ENCODE data around the gene BRPF1.

The BRPF1 gene

GRCh38 chr3:9721700-9722060 lies 9.9 kb upstream of the BRPF1 start:
- DNase-seq (ENCODE audit: insufficient read length, low spot score) (no peak), FAIRE-seq (no peak)
- no peak for TF ChIP-seq CTCF (IDR thresholded peaks at IDR 0.05; ENCODE audit: insufficient read depth, missing control alignments)

- TF ChIP-seq CTCF (IDR thresholded peaks at IDR 0.05; ENCODE audit: insufficient read depth, missing control alignments), result no peak
- no peak for DNase-seq (ENCODE audit: insufficient read length, low spot score)
- FAIRE-seq, result no peak
Observed at GRCh38 chr3:9725775-9726515, 5.6 kb upstream of the BRPF1 start.

GRCh38 chr3:9727041-9727595 lies 4.4 kb upstream of the BRPF1 start:
- DNase-seq (ENCODE audit: insufficient read length, low spot score), result no peak
- FAIRE-seq, result no peak
- TF ChIP-seq CTCF (IDR thresholded peaks at IDR 0.05; ENCODE audit: insufficient read depth, missing control alignments), result peak; percentile 32

- FAIRE-seq (no peak), DNase-seq (ENCODE audit: insufficient read length, low spot score) (no peak)
- TF ChIP-seq CTCF (IDR thresholded peaks at IDR 0.05; ENCODE audit: insufficient read depth, missing control alignments), result no peak
Observed at GRCh38 chr3:9727743-9728142, 3.8 kb upstream of the BRPF1 start.

GRCh38 chr3:9729419-9729818 lies 2.1 kb upstream of the BRPF1 start:
- no peak for FAIRE-seq

GRCh38 chr3:9730657-9731205 lies 804 bp upstream of the BRPF1 start:
- peak; percentile 62 for DNase-seq (ENCODE audit: insufficient read length, low spot score)
- FAIRE-seq, result no peak
- no peak for TF ChIP-seq CTCF (IDR thresholded peaks at IDR 0.05; ENCODE audit: insufficient read depth, missing control alignments)

More at GRCh38 chr3:9729419-9729818, 2.1 kb upstream of the BRPF1 start:
- no peak for TF ChIP-seq CTCF (IDR thresholded peaks at IDR 0.05; ENCODE audit: insufficient read depth, missing control alignments)
- DNase-seq (ENCODE audit: insufficient read length, low spot score), result no peak

Data from D721Med (cell line).